GM21737 (cell line): ENCODE measurements around the gene SPTY2D1.

Source experiments
- ATAC-seq: cut with Tn5 transposase; IDR thresholded peaks from one replicate; pipeline ENCODE4 v1.9.1; 2021; ENCODE audit warnings: mild to moderate bottlenecking, moderate library complexity; ENCODE audit not compliant: unreplicated experiment

The SPTY2D1 gene

GRCh38 chr11:18566406-18566805 lies 67.7 kb downstream of the SPTY2D1 start:
- ATAC-seq, result no peak

DNA sequence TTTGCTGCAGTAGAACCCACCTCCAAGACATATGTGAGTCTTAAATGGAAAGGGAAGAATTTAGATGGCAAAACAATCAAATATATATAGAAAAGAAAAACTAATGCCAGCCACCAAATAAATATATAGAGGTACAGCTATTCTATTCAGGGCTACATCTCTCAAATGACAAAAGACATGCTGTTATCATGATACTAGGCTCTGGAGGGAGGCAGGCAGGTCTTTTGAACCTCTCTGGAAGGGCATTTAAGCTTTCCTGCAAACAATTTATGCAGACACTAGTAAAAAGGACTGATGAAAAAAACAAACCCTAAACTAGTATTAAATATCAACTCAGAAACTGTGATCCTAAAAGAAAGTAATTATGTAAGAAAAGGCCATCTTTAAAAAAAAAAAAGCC lies 70.0 kb downstream of the SPTY2D1 start:
- no peak for ATAC-seq

GRCh38 chr11:18563090-18563730 lies 70.9 kb downstream of the SPTY2D1 start:
- no peak for ATAC-seq
